ENCODE data around the gene NKD1.
"Not testable (repeated sequence)": the region's sequence is repeated elsewhere in the genome, so short reads cannot be mapped to it uniquely, and the experiment has no call there.

NKD1 gene

GRCh38 chr16:50548125-50548908, at the start of gene NKD1:
Gene NKD1, plus strand, starts transcription at chr16:50548396. Its CDS starts 158 bp downstream, at chr16:50548554.
- peak; percentile 22 for DNase-seq

- DNase-seq, result no peak
Observed at GRCh38 chr16:50498431-50499155, 49.6 kb upstream of the NKD1 start.

GRCh38 chr16:50499254-50499653, 48.9 kb upstream of the NKD1 start:
- no peak for DNase-seq

DNA sequence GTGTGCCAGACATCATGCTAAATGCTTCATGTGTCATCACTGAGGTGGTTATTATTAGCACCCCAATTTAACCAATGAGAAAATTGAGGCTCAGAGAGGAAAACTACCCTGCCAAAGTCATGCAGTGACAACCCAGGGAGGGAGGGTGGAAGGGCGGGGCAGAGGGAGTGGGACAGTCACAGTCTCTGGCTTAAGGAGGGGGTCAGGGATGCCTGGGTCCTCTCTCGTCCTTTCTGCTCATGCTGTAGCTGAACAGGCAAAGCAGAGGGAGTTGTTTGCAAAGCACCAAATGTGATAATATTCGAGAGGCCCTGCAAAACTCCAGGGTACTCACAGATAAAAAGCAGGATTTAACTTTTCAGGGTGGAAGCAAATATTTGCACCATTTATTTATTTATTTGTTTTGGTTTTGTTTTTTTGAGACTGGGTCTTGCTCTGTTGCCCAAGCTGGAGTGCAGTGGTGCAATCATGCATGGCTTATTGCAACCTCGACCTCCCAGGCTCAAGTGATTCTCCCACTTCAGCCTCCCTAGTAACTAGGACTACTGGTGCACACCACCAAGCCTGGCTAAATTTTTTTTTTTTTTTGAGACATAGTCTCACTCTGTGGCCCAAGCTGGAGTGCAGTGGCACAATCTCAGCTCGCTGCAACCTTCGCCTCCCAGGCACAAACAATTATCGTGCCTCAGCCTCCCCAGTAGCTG, 47.9 kb upstream of the NKD1 start:
- DNase-seq, result no peak

GRCh38 chr16:50501251-50501650, 46.9 kb upstream of the NKD1 start:
- DNase-seq, result no peak

- no peak for DNase-seq
Observed at GRCh38 chr16:50501986-50502615, 46.1 kb upstream of the NKD1 start.

DNA sequence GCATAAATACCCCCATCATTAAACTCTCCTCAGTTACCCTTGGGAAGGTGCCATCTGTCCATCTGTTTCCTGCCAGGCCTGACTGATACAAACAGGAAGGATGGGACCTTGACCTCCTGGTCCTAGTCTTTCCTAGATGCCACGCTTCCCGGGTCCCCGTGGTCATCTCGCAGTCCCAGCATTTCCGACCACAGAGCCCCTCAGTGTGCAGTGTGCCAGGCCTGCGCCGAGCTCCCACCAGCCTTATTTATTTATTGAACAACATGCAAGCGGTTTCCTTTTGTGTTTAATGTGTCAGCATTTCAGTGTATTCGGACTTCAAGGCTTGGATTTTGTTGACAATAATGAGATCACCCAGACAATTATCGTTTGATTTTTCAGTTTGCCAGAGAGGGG, 45.6 kb upstream of the NKD1 start:
- DNase-seq, result no peak

DNA sequence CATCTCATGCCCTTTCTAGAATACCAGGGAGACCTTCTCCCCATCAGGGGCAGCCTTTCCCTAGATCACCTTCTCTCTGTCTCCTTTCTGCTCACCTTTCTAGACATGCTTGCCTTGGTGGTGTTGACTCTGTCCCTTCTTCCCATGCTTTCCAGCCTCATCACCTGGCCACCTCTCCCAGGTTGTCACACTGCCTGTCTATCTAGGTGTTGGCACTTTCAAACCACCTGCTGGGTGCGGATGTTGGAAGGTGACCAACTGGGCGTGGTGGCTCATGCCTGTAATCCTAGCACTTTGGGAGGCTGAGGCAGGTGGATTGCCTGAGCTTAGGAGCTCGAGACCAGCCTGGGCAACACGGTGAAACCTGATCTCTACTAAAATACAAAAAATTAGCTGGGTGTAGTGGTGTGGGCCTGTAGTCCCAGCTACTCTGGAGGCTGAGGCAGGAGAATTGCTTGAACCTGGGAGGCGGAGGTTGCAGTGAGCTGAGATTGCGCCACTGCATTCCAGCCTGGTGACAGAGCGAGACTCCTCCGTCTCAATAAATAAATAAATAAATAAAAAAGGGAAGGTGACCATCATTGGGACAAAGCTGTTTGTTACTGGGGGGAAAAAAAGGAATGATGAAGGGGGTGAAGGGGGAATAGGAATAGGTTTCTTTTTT, 44.2 kb upstream of the NKD1 start:
- DNase-seq, result not testable (repeated sequence)

GRCh38 chr16:50505115-50505514, 43.1 kb upstream of the NKD1 start:
- no peak for DNase-seq

DNA sequence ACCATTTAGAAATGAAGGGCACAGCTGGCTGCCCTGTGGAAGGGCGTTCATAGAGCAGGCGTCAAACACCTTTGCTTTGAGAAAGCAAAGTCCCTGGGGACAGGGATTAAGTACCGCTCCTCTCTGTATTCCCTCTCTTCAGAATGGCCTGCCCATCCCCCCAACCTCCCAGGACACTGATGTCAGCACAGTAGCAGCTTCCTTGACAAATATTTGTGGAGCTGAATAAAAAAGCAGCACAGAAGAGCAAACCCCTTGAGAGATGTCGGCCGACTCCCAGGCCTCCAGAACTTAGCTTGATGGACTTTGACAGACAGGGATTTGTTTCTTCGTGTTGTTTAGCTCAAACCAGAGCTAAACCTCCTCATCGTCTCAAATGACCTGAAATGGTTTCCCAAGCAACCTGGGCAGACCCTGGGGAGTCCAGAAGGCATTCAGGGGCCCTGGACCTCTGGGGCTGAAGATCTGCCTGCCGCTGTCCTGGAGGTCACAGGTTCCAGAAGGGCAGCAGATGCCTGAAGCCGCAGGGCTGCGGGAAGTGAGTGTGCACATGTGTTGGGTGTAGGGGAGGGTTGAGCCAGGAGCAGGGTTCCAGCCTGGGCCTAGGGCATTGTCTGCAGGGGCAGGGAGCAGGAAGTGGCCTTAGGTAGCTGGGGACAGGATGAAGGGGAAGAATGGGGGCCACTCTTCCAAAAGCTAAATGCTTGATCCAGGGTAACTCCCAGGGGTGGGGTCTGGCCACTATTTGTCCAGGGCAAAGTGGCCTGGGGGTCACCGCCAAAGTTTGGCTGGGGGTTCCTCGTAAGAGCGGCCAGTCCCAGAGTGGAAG, 42.3 kb upstream of the NKD1 start:
- no peak for DNase-seq

DNA sequence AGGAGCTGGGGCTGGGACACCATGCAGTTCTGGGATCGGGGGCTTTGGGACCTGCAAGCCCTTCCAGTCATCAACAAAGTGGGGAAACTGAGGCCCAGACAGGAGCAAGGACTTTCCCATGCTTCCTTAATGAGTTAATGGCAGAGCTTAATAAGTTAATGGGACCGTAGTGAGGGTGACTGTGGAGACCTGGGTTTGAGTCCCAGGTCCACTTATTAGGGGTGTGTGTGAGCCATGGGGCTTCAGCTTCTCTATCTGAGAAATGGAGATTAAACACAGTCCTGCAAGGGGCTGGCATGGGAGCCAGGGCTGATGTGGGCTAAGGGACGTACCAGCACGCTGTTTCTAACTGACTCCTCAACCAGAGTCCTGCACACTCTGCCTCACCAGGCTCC, 41.7 kb upstream of the NKD1 start:
- no peak for DNase-seq

DNA sequence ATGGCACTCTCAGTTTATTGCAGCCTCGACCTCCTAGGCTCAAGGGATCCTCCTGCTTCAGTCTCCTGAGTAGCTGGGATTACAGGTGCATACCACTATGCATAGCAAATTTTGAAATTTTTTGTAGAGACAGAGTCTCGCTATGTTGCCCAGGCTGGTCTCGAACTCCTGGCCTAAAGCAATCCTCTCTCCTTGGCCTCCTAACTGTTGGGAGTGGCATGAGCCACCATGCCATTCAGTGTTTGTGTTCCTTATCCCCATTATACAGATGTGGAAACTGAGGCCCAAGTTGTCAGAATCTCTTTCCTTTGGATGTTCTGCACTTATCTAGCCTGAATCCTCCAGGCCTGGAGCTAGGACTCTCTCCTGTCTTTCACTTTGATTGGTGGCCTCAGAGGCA, 40.8 kb upstream of the NKD1 start:
- no peak for DNase-seq

- no peak for DNase-seq
Observed at GRCh38 chr16:50509521-50510341, 38.5 kb upstream of the NKD1 start.

DNA sequence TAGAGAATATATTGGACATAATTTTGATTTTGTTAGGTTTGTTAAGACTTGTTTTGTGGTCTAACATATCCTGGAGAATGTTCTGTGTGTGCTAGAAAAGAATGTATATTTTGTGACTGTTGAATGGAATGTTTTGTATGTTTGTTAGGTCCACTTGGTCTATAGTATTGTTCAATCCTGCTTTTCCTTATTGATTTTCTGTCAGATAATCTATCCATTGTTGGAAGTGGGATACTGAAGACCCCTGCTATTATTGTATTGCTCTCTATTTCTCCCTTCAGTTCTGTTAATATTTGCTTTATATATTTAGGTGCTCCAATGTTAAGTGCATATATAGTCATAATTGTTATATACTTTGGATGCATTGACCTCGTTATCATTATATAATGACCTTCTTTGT, 33.0 kb upstream of the NKD1 start:
- no peak for DNase-seq

DNA sequence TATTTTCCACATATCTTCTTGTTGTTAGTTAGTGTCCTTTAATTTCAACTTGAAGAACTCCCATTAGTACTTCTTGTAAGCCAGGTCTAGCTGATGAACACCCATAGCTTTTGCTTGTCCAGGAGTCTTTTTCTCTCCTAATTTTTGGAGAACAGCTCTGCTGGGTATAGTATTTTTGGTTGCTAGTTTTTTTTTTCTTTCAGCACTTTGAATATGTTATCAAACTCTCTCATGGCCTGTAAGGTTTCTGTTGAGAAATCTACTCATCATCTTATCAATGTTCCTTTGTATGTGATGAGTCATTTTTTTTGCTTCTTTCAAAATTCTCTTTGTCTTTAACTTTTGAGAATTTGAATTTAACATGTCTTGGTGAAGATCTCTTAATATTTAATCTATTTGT, 31.8 kb upstream of the NKD1 start:
- DNase-seq, result no peak

- DNase-seq, result no peak
Observed at GRCh38 chr16:50516890-50517289, 31.3 kb upstream of the NKD1 start.

GRCh38 chr16:50517450-50518252, 30.5 kb upstream of the NKD1 start:
- DNase-seq, result no peak

DNA sequence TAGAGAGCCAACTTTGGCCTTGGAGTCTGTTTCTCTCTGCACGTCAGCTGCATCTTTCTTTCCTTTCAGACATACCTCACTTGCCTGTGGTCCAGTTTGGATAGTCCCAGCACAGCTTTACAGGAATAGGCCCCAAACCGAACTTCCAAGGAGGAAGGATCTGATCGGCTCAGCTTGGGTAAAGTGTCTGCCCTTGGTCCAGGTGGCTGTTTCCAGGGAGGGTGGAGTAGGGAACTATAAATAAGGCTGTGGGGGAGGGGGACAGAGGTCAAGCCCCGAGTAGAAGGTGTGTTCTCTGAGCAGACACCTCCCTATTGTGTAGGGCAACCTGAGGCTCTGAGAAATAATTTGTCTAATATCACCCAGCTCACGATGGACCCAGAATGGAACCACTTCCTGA, 29.2 kb upstream of the NKD1 start:
- no peak for DNase-seq

GRCh38 chr16:50519602-50520001, 28.6 kb upstream of the NKD1 start:
- no peak for DNase-seq

Data from NCI-H226 (cell line).